HCT116 (cell line): ENCODE results near the gene MIAT. TPM values are rescaled to one million over a fixed set of nuclear protein-coding genes. Genes with fewer than 3 reads are reported as not detected.

Experiments
- ATAC-seq: fragments of 200-7000 bp; cut with Tn5 transposase; 2 replicates; pipeline ENCODE4 v1.9.1; 2020; ENCODE audit warnings: mild to moderate bottlenecking, moderate library complexity
- BruUV-seq: library from RNA; stranded (reverse); fragments of 400-500 nt; replicated peaks from 2 replicates; lab custom pipeline; 2021; lab: Mats Ljungman, UMichigan
- CTCF ChIA-PET: fragments of 300-600 bp; sonication (Branson Sonifier 250); formaldehyde crosslinking; loops from one replicate; lab custom pipeline; 2021; ENCODE audit warnings: antibody characterized with exemption; lab: Charles Lee
- POLR2A ChIA-PET: fragments of 300-600, 350-600 bp; sonication (Branson Sonifier 250); formaldehyde crosslinking; loops from one replicate; lab custom pipeline; 2021; ENCODE audit warnings: antibody characterized with exemption; lab: Charles Lee
- RAD21 ChIA-PET, 2 experiments: fragments of 300-600 bp; sonication (Branson Sonifier 250); formaldehyde crosslinking; loops; one replicate each; lab custom pipeline; 2023; ENCODE audit warnings: low total read pairs in 2 of 2; ENCODE audit not compliant: uncharacterized antibody in 2 of 2, unreplicated experiment in 2 of 2, low non-redundant PET in 1 of 2; lab: Charles Lee
- DNase-seq: peaks from one replicate; pipeline ENCODE4 v3.0.0-alpha.2; 2010; ENCODE audit warnings: low read depth, low spot score
- H2AFZ ChIP-seq: fragments of 200-600 bp; shearing (Covaris generic), sonication (generic); 2 replicates; pipeline ENCODE4 v1.6.1; 2017; ENCODE audit warnings: low read depth, mixed run types, mixed read lengths, antibody characterized with exemption, low read length; ENCODE audit not compliant: poor library complexity, severe bottlenecking
- H3K27ac ChIP-seq: 2 replicates; pipeline ENCODE4 v1.5.1; 2012; ENCODE audit warnings: low read depth, low read length
- H3K27me3 ChIP-seq: fragments of 200-600 bp; sonication (generic); 2 replicates; pipeline ENCODE4 v1.6.1; 2016; ENCODE audit warnings: mixed run types, low read length, mixed read lengths; ENCODE audit not compliant: insufficient read depth
- H3K36me3 ChIP-seq, 2 experiments: fragments of 200-500 bp in 1 of 2; fragments of 200-600 bp in 1 of 2; sonication (Bioruptor generic) in 1 of 2; sonication (generic) in 1 of 2; 2 replicates each; pipeline versions ENCODE4 v1.5.1 to v1.6.1; 2014 to 2016; ENCODE audit warnings: low read length in 2 of 2, inconsistent platforms in 1 of 2, mixed read lengths in 1 of 2, mixed run types in 1 of 2; ENCODE audit not compliant: insufficient read depth in 2 of 2, control insufficient read depth in 1 of 2
- H3K4me1 ChIP-seq, 2 experiments: fragments of 200-600 bp in 1 of 2; sonication (generic) in 1 of 2; 2 replicates each; pipeline versions ENCODE4 v1.5.1 to v1.6.1; 2012 to 2017; ENCODE audit warnings: low read length in 2 of 2, inconsistent platforms in 1 of 2, mild to moderate bottlenecking in 1 of 2, mixed read lengths in 1 of 2, mixed run types in 1 of 2, moderate library complexity in 1 of 2; ENCODE audit not compliant: insufficient read depth in 2 of 2, control insufficient read depth in 1 of 2
- H3K4me2 ChIP-seq: fragments of 200-600 bp; sonication (generic); 2 replicates; pipeline ENCODE4 v1.6.1; 2017; ENCODE audit warnings: mixed run types, low read length, mixed read lengths
- H3K4me3 ChIP-seq, 2 experiments: fragments of 200-600 bp in 1 of 2; sonication (generic) in 1 of 2; replicated peaks in 1 of 2; 2 replicates each; pipeline ENCODE4 v1.5.1; 2011 to 2016; ENCODE audit warnings: low read length in 2 of 2, control low read depth in 1 of 2, low read depth in 1 of 2, mild to moderate bottlenecking in 1 of 2, mixed read lengths in 1 of 2, mixed run types in 1 of 2
- H3K79me2 ChIP-seq: fragments of 200-600 bp; sonication (generic); 2 replicates; pipeline ENCODE4 v1.6.1; 2017; ENCODE audit warnings: mild to moderate bottlenecking, mixed run types, low read length, moderate library complexity, mixed read lengths; ENCODE audit not compliant: insufficient read depth
- H3K9ac ChIP-seq: fragments of 200-600 bp; sonication (generic); 2 replicates; pipeline ENCODE4 v1.6.1; 2016; ENCODE audit warnings: low read length, mixed read lengths
- H3K9me2 ChIP-seq: fragments of 200-600 bp; sonication (generic), shearing (Covaris generic); 2 replicates; pipeline ENCODE4 v1.6.1; 2017; ENCODE audit warnings: mixed run types, mild to moderate bottlenecking, moderate library complexity; ENCODE audit not compliant: insufficient read depth
- H3K9me3 ChIP-seq, 2 experiments: fragments of 200-500 bp in 1 of 2; fragments of 200-600 bp in 1 of 2; sonication (Bioruptor generic) in 1 of 2; sonication (generic) in 1 of 2; 2 replicates each; pipeline ENCODE4 v1.6.1; 2014 to 2017; ENCODE audit warnings: low read length in 2 of 2, mixed read lengths in 2 of 2, inconsistent platforms in 1 of 2, low read depth in 1 of 2, mild to moderate bottlenecking in 1 of 2, mixed run types in 1 of 2, moderate library complexity in 1 of 2; ENCODE audit not compliant: control insufficient read depth in 1 of 2, insufficient read depth in 1 of 2
- H4K20me1 ChIP-seq: fragments of 200-600 bp; sonication (generic), shearing (Covaris generic); 2 replicates; pipeline ENCODE4 v1.6.1; 2017; ENCODE audit warnings: mixed run types, mild to moderate bottlenecking, moderate library complexity; ENCODE audit not compliant: insufficient read depth
- CBX3 ChIP-seq: IDR thresholded peaks from 2 replicates; pipeline ENCODE4 v1.6.1; 2012; ENCODE audit warnings: low read depth
- POLR2AphosphoS5 ChIP-seq: IDR thresholded peaks from 2 replicates; pipeline ENCODE4 v1.6.1; 2011; ENCODE audit warnings: mild to moderate bottlenecking, low read depth, low read length, moderate library complexity
- YY1 ChIP-seq: IDR thresholded peaks from 2 replicates; pipeline ENCODE4 v1.6.1; 2011; ENCODE audit warnings: low read length, low read depth, moderate library complexity, mild to moderate bottlenecking; ENCODE audit not compliant: insufficient replicate concordance; ENCODE audit errors: extremely low read depth
- ZBTB33 ChIP-seq: IDR thresholded peaks from 2 replicates; pipeline ENCODE4 v1.6.1; 2011; ENCODE audit warnings: mild to moderate bottlenecking, low read length, moderate library complexity; ENCODE audit not compliant: insufficient replicate concordance; ENCODE audit errors: extremely low read depth
- intact Hi-C: fragments of 100-400 bp; cut with micrococcal nuclease; formaldehyde crosslinking; loops from 2 replicates; pipeline ENCODE4 v1.10.0; 2022
- total RNA-seq: library from RNA; stranded (reverse); gene quantifications from one replicate; pipeline ENCODE4 v1.2.1, GENCODE V29; 2021; ENCODE audit not compliant: unreplicated experiment

MIAT gene
- total RNA-seq, 1 experiment from 2014 or later: 0.54 TPM

GRCh38 chr22:26707581-26707980, 50.2 kb downstream of the MIAT start (continued):
- no peak for TF ChIP-seq ZBTB33

- no TSS peak for BruUV-seq
- no peaks in the 10 kb centered on the region for H3K79me2 ChIP-seq
- H3K27me3 ChIP-seq: no peaks in the 10 kb centered on the region
- no peak overlapping the region for H3K9ac ChIP-seq
- DNase-seq (no peak), ATAC-seq (no peak)
- no peak overlapping the region for H3K4me3 ChIP-seq
- no peak overlapping the region for H3K4me2 ChIP-seq
- H3K9me2 ChIP-seq: no peaks in the 10 kb centered on the region
- H3K9me3 ChIP-seq: no peaks in the 10 kb centered on the region
- H3K27ac ChIP-seq: no peak overlapping the region
- H3K4me1 ChIP-seq: no peaks in the 10 kb centered on the region
- no peak overlapping the region for H2AFZ ChIP-seq
- ChIA-PET CTCF (interaction anchor here (0.7 kb wide), 1 partner anchor 348 kb away, joined by 4 read pairs; no protein-coding TSS in a partner anchor), RAD21 (no interaction called here), POLR2A (no interaction called here)
- no peaks in the 10 kb centered on the region for H3K36me3 ChIP-seq
- H4K20me1 ChIP-seq: no peaks in the 10 kb centered on the region
- intact Hi-C loops: no loop called here
- TF ChIP-seq YY1: no peak
- TF ChIP-seq CBX3: no peak
- no peak for TF ChIP-seq POLR2AphosphoS5
These were observed 51.0 kb downstream of the MIAT start for GRCh38 chr22:26708256-26709009.
